Measurements from ENCODE around the gene SETDB2.

Gene SETDB2

GRCh38 chr13:49459580-49459979 is 15.5 kb downstream of the SETDB2 start:
- no peak overlapping the region for H3K4me3 ChIP-seq (ENCODE audit: low read depth, low read length)
- no peak for TF ChIP-seq CTCF (IDR thresholded peaks at IDR 0.05; ENCODE audit: control insufficient read depth, extremely low read depth, insufficient read depth)
- DNase-seq (ENCODE audit: low read depth) = no peak

DNA sequence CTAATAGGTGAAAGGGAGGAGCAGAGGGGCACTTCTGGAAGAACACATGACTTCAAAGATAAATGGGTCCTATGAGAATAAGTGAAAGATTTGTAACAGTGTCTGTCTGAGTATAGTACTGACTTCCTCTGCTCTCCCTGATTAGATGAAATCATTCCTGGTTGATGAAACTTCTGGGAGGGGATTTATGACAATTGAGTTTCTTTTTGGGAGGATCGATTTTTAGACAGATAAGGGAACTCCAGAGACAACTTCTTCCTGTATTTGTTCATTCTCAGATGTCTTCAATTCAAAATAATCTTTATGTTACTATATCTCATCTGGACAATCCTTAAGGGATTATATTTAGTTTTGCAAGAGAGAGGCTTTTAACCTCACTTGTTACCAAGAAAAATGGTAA is 20.0 kb downstream of the SETDB2 start:
- TF ChIP-seq CTCF (IDR thresholded peaks at IDR 0.05; ENCODE audit: control insufficient read depth, extremely low read depth, insufficient read depth) = no peak

DNA sequence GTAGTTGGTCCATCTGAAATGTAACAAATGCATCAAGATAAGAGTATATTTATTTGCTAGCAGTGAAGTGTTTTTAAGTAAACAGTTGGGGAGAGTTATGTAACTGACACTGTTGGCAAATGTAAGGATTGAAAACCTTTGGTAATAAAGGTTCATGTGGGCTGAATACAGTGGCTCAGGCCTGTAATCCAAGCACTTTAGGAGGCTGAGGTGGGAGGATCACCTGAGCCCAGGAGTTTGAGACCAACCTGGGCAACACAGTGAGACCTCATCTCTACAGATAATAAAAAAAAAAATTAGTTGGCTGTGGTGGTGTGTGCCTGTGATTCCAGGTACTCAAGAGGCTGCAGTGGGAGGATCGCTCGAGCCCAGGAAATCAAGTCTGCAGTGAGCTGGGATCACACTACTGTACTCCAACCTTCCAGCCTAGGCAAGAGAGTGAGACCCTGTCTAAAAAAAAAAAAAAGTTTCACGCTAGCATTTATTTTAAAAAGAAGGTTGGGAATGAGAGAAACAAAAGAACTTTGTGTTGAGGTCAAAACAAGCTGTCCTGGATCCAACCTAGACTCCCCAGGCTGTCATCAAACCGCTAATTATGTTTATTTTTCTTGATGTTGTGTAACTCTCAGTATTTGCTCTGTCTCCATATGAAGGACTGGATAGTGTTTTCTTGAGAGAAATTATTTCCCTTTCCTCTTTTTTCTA is 20.7 kb downstream of the SETDB2 start:
- DNase-seq (ENCODE audit: low read depth) = no peak
- no peak overlapping the region for H3K4me3 ChIP-seq (ENCODE audit: low read depth, low read length)
- TF ChIP-seq CTCF (IDR thresholded peaks at IDR 0.05; ENCODE audit: control insufficient read depth, extremely low read depth, insufficient read depth) = no peak

More for the DNA sequence above, 20.0 kb downstream of the SETDB2 start:
- H3K4me3 ChIP-seq (ENCODE audit: low read depth, low read length) = no peak overlapping the region
- no peak for DNase-seq (ENCODE audit: low read depth)

- no peak overlapping the region for H3K4me3 ChIP-seq (ENCODE audit: low read depth, low read length)
- no peak for TF ChIP-seq CTCF (IDR thresholded peaks at IDR 0.05; ENCODE audit: control insufficient read depth, extremely low read depth, insufficient read depth)
- no peak for DNase-seq (ENCODE audit: low read depth)
Observed at GRCh38 chr13:49466292-49466838, 22.3 kb downstream of the SETDB2 start.

- no peak for DNase-seq (ENCODE audit: low read depth)
- H3K4me3 ChIP-seq (ENCODE audit: low read depth, low read length) = no peak overlapping the region
- no peak for TF ChIP-seq CTCF (IDR thresholded peaks at IDR 0.05; ENCODE audit: control insufficient read depth, extremely low read depth, insufficient read depth)
Observed at GRCh38 chr13:49472186-49472585, 28.1 kb downstream of the SETDB2 start.

- TF ChIP-seq CTCF (IDR thresholded peaks at IDR 0.05; ENCODE audit: control insufficient read depth, extremely low read depth, insufficient read depth) = no peak
- no peak overlapping the region for H3K4me3 ChIP-seq (ENCODE audit: low read depth, low read length)
- DNase-seq (ENCODE audit: low read depth) = peak; percentile 57
Observed at GRCh38 chr13:49476529-49476928, 32.5 kb downstream of the SETDB2 start.

- no peak overlapping the region for H3K4me3 ChIP-seq (ENCODE audit: low read depth, low read length)
- no peak for DNase-seq (ENCODE audit: low read depth)
- no peak for TF ChIP-seq CTCF (IDR thresholded peaks at IDR 0.05; ENCODE audit: control insufficient read depth, extremely low read depth, insufficient read depth)
Observed at GRCh38 chr13:49481788-49482187, 37.7 kb downstream of the SETDB2 start.
